Upper lobe of right lung (tissue), 1 donor: ENCODE measurements around the gene LENG1. TPM values are rescaled to one million over a fixed set of nuclear protein-coding genes. Genes with fewer than 3 reads are reported as not detected.

Experiments used
- ATAC-seq: fragments of 200-7000 bp; cut with Tn5 transposase; one replicate; pipeline ENCODE4 v1.9.1; 2020; ENCODE audit warnings: mild to moderate bottlenecking, moderate library complexity
- DNase-seq: peaks from one replicate; pipeline ENCODE4 v3.0.0-alpha.2; 2020
- H3K27ac ChIP-seq: fragments of 200-600 bp; one replicate; pipeline ENCODE4 v1.8.0; 2022
- H3K27me3 ChIP-seq: fragments of 200-600 bp; one replicate; pipeline ENCODE4 v1.8.0; 2022; ENCODE audit warnings: mild to moderate bottlenecking
- H3K36me3 ChIP-seq: fragments of 200-600 bp; one replicate; pipeline ENCODE4 v1.8.0; 2022
- H3K4me1 ChIP-seq: fragments of 200-600 bp; one replicate; pipeline ENCODE4 v1.8.0; 2022
- H3K4me3 ChIP-seq: fragments of 200-600 bp; one replicate; pipeline ENCODE4 v1.8.0; 2022; ENCODE audit warnings: mild to moderate bottlenecking
- H3K9me3 ChIP-seq: fragments of 200-600 bp; one replicate; pipeline ENCODE4 v1.8.0; 2022
- intact Hi-C: fragments of 100-400 bp; cut with DNase I; formaldehyde crosslinking; loops from one replicate; pipeline ENCODE4 v1.11.0; 2022
- total RNA-seq: library from RNA; stranded (reverse); fragmentation: NEBNext Ultra II Directional; extraction: Animal tissue kit (Norgen Biotek cat#: 25700); gene quantifications from one replicate; pipeline ENCODE4 v1.2.1, GENCODE V29; 2021
- TF ChIP-seq, protein P1 (sequence below): fragments of 200-600 bp; IDR thresholded peaks from one replicate; pipeline ENCODE4 v1.8.0; 2022; ENCODE audit warnings: antibody characterized with exemption
- donor health status: DM: no; HTN: yes; CAD: no; lungs with severe emphysema.

The LENG1 gene
- total RNA-seq, 1 donor from 2014 or later: 9.2 TPM

GRCh38 chr19:54156490-54156889 lies 3.0 kb downstream of the LENG1 start:
- Histone ChIP-seq H3K9me3 (no peaks in the 10 kb centered on the region), H3K4me1 (peaks cover 17% of the 10 kb centered on the region), H3K4me3 (no peak overlapping the region), H3K36me3 (peaks cover 67% of the 10 kb centered on the region), H3K27me3 (no peaks in the 10 kb centered on the region), H3K27ac (no peak overlapping the region)
- TF ChIP-seq, protein P1, sequence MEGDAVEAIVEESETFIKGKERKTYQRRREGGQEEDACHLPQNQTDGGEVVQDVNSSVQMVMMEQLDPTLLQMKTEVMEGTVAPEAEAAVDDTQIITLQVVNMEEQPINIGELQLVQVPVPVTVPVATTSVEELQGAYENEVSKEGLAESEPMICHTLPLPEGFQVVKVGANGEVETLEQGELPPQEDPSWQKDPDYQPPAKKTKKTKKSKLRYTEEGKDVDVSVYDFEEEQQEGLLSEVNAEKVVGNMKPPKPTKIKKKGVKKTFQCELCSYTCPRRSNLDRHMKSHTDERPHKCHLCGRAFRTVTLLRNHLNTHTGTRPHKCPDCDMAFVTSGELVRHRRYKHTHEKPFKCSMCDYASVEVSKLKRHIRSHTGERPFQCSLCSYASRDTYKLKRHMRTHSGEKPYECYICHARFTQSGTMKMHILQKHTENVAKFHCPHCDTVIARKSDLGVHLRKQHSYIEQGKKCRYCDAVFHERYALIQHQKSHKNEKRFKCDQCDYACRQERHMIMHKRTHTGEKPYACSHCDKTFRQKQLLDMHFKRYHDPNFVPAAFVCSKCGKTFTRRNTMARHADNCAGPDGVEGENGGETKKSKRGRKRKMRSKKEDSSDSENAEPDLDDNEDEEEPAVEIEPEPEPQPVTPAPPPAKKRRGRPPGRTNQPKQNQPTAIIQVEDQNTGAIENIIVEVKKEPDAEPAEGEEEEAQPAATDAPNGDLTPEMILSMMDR: no peak
- ATAC-seq (no peak), DNase-seq (no peak)
- intact Hi-C loops: no loop called here

- intact Hi-C loops: no loop called here
- ATAC-seq (no peak), DNase-seq (no peak)
Measured at GRCh38 chr19:54155694-54156093, 3.8 kb downstream of the LENG1 start.

GRCh38 chr19:54154603-54155345 lies 4.7 kb downstream of the LENG1 start:
- Histone ChIP-seq H3K4me1 (peaks cover 9% of the 10 kb centered on the region), H3K4me3 (no peak overlapping the region), H3K36me3 (peaks cover 84% of the 10 kb centered on the region), H3K9me3 (no peaks in the 10 kb centered on the region), H3K27me3 (no peaks in the 10 kb centered on the region), H3K27ac (no peak overlapping the region)
- no peak for ATAC-seq
- intact Hi-C loops: no loop called here
- TF ChIP-seq, protein P1: no peak
- DNase-seq: no peak

More at GRCh38 chr19:54155694-54156093, 3.8 kb downstream of the LENG1 start:
- Histone ChIP-seq H3K27ac (no peak overlapping the region), H3K27me3 (no peaks in the 10 kb centered on the region), H3K9me3 (no peaks in the 10 kb centered on the region), H3K4me3 (no peak overlapping the region), H3K4me1 (peaks cover 15% of the 10 kb centered on the region), H3K36me3 (peaks cover 75% of the 10 kb centered on the region)
- TF ChIP-seq, protein P1: no peak

DNA sequence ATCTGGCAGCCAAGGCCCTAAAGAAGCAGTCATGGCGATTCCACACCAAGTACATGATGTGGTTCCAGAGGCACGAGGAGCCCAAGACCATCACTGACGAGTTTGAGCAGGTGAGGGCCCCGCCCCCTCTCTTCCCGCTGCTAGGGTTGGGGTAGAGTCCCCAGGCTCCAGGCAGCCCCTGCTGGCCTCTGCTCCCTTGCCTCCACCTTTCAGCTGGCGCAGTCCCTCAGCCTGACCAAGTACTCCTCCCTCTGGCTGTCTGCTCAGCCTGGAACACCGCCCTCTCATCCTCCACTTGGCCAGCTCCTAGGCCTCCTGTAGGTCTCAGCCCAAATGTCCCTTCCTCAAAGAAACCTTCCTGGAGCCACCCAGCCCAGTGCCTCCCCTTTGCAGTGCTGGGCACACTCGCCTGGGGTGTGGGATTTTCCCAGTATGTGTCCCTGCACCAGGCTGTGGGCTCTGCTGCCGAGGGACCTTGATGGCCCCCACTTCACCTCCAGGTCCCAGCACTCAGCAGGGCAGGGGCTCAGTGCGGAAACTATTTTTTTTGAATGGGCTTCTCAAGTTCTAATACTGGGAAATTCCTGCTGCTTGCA lies 5.7 kb downstream of the LENG1 start:
- TF ChIP-seq, protein P1: no peak
- H3K27ac ChIP-seq: no peak overlapping the region
- intact Hi-C loops: no loop called here
- H3K36me3 ChIP-seq: peaks cover 94% of the 10 kb centered on the region
- DNase-seq (no peak), ATAC-seq (no peak)
- H3K9me3 ChIP-seq: no peaks in the 10 kb centered on the region
- no peaks in the 10 kb centered on the region for H3K27me3 ChIP-seq
- H3K4me3 ChIP-seq: no peak overlapping the region
- peaks cover 8% of the 10 kb centered on the region for H3K4me1 ChIP-seq

DNA sequence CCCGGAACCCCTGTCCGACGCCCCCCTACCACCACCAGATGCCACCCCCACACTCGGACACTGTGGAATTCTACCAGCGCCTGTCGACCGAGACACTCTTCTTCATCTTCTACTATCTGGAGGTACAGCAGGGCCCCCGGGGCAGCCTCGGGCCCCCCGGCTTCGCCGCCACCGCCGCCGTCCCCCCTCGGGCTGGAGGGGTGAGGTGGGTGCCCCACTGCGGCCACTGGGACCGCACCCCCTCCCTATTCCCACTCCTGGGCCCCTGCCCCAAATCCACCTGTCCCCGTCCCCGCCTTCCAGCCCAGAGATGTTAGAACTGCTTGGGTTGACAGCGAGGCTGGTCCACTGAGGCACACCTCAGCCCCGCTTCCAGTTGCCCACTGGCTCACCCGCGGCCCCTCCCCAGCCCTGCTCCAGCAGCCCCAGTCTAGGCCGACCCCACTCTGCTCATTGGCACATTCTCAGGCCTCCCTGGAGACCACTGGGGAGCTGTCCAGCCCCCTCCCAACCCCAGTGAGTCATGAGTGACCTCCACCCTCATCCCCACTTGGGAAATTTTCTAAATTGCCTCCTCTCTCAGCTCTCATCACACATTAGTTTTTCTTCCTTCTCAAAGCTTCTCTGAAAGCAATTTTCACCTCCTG lies 6.5 kb downstream of the LENG1 start:
- Histone ChIP-seq H3K4me1 (no peaks in the 10 kb centered on the region), H3K4me3 (no peak overlapping the region), H3K27me3 (no peaks in the 10 kb centered on the region), H3K27ac (no peak overlapping the region), H3K36me3 (peaks cover 98% of the 10 kb centered on the region), H3K9me3 (no peaks in the 10 kb centered on the region)
- TF ChIP-seq, protein P1: no peak
- DNase-seq: no peak
- intact Hi-C loops: no loop called here
- ATAC-seq: no peak
